ENCODE data around the gene CYSRT1.
A peak's percentile ranks its signal among the peaks of the same experiment; 100 is the strongest.

Gene CYSRT1

DNA sequence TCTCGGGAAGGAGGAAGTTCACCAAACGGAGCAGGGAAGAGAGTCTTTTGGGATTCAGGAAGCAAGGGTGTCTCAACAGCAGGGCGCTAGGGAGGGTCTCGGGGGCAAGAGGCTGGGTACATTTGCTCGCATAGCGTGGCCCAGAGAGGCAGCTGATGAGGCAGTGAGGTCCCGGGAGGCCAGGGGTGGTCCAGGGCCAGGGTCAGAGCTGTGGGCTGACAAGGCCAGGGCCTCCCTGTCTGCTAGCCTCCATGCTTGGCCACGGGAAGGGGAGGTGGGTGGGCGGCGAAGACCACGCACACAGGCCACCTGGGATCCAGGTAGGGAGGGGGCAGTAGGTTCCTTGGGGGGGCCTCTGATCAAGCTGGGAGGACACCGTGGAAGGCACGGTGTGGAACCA, 13.4 kb upstream of the CYSRT1 start:
- no peak for DNase-seq (ENCODE audit: low read depth in 3 of 3)

DNA sequence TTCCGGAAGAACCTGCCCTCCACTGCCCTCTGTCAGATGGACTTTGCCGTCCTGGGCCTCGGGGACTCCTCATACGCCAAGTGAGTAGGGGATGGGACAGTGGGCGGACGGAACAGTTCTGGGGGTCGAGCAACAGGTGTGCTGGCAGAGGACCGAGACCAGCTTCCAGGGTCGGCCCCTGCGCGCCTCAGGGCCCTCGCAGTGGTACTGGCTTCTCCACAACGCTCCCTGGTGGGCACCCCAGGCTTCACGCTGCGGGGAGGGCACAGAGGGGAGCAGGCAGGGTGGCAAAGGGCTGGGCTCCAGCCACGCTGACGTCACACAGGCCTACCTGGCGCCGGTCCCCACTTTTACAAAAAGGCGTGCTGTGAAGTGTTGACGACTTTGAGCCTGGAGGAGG, 12.5 kb upstream of the CYSRT1 start:
- no peak for DNase-seq (ENCODE audit: low read depth in 3 of 3)

DNA sequence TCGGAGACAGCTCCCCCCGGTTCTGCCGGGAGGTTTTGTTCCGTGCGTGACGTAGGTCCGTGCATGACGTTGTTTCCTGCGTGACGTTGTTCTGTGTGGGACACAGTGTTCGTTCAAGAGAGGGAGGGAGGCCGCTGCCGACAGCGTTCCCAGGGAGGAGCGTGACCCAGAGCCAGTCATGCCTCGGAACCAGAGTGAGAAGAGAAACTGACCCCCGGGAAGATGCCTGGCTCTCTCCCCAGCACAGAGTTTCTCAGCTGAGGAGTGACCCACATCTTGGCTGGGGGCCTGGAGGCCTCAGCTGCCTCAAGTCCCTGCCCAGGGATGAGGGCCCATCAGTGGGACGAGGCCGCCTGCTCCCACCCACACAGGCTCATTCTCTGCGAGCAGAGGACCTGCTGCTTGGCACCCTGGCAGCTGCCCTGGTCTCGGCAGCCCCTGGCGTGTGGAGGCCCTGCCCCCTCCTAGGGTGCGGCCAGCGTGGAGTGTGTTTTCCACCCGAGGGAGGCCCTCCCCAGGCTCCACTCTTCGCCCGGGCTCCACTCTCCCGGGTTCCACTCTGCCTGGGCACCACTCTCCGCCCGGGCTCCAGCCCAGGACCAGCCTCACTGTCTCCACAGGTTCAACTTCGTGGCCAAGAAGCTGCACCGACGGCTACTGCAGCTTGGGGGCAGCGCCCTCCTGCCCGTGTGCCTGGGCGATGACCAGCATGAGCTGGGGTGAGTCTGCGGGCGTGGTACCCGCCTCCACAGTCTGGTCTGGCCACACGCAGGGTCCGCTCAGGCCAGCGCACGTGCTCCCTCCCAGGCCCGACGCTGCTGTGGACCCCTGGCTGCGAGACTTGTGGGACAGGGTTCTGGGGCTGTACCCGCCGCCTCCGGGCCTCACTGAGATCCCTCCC, 11.6 kb upstream of the CYSRT1 start:
- DNase-seq (ENCODE audit: low read depth in 3 of 3): no peak

DNA sequence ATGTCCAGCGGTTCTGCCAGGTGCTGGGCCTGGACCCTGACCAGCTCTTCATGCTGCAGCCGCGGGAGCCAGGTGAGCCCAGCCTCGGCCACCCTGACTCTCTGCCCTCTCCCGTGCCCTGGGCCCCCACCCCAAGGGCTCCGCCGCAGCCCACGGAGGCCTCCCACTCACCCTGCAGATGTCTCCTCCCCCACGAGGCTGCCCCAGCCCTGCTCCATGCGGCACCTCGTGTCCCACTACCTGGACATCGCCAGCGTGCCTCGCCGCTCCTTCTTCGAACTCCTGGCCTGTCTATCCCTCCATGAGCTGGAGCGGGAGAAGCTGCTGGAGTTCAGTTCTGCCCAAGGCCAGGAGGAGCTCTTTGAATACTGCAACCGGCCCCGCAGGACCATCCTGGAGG, 10.4 kb upstream of the CYSRT1 start:
- DNase-seq (ENCODE audit: low read depth in 3 of 3): no peak

DNA sequence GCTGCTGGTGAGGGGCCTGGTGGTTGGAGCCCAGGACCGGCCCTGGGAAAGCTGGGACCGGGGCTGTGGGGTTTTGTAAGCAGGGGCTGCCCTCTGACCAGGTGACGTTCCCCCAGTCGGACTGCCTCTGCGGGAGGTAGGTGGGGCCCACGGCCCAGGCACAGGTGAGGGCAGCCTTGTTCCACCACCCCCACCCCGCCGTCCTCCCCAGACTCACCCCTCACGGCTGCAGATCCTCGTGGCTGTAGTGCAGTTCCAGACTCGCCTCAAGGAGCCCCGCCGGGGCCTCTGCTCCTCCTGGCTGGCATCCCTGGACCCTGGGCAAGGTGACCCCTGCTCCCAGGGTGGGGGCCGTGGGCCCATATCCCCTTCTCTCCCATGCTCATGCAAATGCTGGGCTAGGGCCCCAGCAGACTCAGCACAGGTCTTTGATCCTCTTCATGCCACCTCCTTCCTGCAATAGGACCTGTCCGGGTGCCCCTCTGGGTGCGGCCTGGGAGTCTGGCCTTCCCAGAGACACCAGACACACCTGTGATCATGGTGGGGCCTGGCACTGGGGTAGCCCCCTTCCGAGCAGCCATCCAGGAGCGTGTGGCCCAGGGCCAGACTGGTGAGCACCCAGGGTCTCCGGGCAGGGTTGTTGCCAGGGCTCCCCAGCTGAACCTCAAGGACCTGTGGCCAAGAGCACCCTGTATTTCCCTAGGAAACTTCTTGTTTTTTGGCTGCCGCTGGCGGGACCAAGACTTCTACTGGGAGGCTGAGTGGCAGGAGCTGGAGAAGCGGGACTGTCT, 9.6 kb upstream of the CYSRT1 start:
- no peak for DNase-seq (ENCODE audit: low read depth in 3 of 3)

DNA sequence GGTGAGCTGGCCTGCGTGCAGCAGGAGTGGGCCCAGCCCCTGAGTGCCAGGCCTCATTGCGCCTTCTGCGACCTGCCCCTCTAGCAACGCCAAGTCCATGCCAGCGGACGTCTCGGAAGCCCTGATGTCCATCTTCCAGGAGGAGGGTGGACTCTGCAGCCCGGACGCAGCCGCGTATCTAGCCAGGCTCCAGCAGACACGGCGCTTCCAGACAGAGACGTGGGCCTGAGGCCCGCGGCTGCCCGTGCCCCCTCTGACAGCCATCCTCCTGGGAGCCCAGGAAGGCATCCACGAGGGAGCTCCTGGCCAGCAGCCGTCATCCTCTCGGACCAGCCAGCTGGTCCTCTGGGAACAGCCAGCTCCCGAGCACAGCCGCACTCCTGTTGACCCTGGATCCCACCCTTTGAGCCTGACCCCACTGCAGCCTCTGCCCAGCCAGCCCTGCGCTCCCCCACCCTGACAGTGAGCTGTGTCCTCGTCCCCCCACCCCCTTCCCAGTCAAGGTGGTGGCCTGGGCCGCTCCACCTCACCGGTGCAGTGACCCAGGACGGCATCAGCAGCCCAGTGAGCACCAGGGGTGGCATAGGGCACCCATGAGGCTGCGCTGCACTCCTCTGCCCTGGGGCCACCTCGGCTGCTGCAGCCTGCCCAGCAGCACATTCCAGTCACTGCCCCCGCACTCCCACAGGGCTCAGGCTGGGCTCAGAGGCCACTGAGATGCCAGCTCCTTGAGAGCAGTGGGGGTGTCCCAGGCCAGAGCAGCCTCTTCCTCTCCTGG, 8.6 kb upstream of the CYSRT1 start:
- no peak for DNase-seq (ENCODE audit: low read depth in 3 of 3)

DNA sequence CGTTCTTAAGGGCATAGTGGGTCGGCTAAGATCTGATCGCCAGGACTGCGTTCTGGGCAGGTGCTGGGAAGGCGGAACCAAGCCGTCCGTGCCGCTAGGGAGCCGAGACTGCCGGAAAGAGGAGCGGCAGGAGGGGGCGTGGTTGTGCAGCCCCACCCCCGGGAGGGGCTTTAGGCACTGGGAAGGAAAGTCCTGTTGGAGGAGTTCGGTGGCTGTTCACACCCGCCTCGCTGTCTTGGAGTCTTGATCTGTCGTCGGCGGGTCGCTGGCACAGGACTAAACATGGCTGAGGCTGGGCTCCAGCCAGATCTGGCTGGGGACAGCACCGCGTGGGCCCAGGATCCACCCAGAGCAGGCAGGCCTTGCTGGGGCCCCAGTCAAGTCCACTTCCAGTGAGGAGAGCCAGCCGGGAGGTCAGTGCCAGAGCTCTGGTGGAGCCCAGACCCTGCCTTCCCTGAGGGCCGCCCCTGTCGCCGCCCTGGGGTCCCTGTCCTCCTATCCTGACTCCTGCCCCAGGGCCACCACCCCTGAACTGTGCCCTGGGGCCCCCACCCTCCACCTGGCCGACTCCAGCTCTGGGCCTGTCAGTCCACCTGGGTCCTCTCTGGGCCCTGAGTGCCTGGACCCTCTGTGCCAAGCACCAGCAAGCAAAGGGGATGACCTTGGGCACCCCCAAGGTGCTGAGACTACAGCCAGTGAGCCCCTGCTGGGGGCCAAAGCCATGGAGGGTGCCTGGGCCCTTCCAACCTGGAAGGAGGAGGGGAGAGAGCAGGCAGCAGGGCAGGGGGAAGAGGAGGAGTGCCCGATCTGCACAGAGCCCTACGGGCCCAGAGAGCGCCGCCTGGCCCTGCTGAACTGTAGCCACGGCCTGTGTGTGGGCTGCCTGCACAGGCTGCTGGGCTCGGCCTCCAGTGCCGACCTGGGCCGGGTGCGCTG, 7.4 kb upstream of the CYSRT1 start:
- no peak for DNase-seq (ENCODE audit: low read depth in 3 of 3)

DNA sequence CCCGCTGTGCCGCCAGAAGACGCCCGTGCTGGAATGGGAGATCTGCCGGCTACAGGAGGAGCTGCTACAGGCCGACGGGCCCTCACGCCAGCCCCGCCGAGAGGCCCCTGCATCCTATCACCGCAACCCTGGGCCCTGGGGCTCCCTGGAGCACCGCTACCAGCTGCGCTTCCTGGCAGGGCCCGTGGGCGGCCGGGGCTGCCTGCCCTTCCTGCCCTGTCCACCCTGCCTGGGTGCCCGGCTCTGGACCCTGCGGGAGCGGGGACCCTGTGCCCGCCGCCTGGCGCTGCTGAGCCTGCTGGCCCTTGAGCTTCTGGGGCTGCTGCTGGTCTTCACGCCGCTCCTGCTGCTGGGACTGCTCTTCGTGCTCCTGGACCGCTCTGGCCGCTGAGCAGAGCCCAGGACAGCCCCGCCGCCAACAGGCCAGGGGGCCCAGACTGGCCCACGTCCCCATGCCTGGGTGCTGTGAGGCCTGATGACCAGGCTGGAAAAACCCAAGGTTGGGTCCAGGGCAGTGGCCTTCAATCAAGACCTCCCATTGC, 6.7 kb upstream of the CYSRT1 start:
- no peak for DNase-seq (ENCODE audit: low read depth in 3 of 3)

DNA sequence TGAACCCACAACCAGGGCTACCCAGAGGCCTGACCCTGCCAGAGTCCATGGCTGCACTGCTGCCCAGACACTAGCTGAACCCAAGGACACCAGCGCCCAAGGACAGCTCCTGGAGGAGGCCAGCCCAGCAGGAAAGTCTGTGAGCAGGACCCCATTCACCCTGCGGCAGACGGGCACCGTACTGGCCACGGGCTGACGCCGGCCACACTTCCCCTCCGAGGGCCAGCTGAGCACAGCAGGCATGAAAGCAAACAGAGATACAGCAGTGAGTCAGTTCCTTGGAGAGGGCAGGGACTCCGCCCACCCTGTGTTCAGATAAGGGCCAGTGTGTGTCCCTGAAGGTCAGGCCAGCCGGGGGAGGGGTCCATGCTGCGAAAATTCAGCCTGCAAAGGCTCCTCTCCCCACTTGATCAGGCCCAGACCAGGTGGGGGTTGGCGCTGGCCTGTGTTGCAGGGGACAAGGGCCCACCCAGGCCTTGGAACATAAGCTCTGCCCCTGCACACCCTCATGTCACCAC, 6.2 kb upstream of the CYSRT1 start:
- no peak for DNase-seq (ENCODE audit: low read depth in 3 of 3)

DNA sequence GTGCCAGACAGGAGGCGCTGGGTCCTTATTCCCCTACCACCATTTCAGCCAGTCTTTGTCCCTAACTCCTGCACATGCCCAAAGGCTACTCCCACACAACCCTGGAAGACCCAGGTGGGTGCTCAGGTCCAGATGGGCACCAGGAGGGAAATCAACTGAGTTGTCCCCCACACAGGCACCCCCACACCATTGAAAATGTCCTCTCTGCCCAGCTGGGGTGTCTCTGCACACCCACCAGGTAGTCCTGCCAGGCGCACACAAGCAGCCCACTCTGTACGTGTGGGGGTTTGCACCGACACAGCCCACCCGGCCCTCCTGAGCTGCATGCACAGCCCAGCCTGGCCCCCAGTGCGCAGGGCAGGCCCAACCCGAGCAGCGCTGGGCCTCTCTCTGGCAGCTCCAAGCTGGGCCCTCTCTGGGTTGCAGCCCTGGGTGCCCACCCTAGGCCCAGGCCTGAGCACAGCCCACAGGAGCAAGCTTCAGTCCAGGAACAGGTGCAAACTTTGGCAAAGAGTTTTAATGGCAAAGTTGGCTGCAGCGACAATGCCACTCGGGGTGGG, 5.1 kb upstream of the CYSRT1 start:
- no peak for DNase-seq (ENCODE audit: low read depth in 3 of 3)

DNA sequence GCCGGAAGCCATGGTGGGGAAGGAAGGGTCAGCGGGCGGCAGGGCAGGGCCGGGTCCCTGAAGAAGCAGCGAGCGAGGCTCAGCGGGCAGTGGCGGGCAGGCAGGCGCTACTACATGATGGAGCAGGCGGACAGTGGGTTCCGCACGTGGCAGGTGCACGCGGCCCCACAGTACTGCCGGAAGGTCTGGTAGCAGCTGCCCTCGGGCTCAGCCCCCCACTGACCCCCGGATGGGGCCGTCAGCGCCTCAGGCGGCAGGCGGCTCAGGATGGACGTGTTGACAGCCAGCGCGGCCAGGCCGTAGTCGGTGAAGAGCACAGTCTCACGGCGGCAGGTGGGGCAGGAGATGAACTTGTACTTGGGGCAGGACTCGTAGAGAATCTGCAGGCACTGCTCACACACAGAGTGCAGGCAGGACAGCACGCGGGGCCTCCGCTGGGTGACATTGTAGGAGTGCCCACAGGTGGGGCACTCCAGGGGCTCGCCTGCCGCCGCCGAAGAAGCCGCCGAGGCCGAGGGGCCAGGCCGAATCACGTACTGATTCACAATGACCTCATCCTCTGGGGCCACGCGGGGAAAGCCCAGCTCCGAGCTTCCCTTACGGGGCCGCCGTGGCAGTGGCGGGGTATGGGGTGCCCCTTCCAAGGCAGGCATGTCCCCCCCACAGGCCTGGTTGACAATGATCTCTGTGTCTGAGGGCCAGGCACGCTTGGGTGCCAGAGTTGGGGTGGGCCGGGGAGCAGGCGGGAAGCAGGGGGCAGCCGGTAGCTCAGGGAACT, 4.5 kb upstream of the CYSRT1 start:
- DNase-seq (ENCODE audit: low read depth in 3 of 3): no peak

DNA sequence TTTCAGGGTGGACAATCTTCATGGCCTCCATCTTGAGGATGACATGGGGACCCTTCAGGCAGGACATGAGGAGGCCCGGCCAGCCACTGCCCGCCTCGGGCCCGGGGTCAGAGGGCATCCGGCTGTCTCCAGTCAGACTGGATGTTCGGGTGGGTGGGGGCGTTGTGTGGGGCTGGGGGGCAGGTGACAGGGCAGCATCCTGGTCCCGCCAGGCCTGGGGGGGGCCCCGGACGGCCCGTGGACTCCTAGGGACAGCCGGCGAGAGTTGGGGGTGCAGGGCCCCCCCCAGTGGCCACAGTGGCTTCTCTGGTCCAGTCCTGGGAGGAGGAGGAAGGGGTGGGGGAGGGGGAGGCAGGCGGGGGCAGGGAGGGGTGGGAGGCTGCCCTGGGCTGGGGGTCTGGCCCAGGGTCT, 3.9 kb upstream of the CYSRT1 start:
- no peak for DNase-seq (ENCODE audit: low read depth in 3 of 3)

DNA sequence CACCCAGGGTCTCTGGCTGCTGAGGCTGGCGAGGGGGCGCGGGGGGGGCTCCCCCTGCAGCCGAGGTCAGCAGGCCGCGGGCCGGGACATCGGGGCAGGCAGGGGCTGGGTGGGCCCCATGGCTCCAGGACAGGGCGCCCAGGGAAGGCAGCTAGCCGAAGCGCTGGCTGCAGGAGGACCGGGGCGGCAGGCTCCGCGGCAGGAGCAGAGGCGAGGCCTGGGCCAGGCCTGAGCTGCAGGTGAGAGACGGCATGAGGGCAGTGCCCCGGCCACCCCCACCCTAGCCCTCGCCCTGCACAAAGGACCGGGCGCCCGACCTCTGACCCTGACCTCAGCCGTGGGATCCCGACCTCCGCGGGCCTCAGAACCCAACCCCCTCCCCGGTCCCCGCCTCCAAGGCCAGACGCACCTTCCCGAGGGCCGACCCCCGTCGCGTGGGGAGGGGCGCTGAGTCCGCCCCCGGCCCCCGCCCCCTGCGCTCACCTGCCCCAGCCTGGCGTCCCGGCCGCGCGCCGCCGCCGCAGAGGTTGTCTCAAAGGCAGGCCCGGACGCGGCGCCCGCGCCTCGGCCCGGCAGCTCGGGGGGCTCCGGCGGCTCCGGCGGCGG, 3.4 kb upstream of the CYSRT1 start:
- DNase-seq (ENCODE audit: low read depth in 3 of 3): no peak

DNA sequence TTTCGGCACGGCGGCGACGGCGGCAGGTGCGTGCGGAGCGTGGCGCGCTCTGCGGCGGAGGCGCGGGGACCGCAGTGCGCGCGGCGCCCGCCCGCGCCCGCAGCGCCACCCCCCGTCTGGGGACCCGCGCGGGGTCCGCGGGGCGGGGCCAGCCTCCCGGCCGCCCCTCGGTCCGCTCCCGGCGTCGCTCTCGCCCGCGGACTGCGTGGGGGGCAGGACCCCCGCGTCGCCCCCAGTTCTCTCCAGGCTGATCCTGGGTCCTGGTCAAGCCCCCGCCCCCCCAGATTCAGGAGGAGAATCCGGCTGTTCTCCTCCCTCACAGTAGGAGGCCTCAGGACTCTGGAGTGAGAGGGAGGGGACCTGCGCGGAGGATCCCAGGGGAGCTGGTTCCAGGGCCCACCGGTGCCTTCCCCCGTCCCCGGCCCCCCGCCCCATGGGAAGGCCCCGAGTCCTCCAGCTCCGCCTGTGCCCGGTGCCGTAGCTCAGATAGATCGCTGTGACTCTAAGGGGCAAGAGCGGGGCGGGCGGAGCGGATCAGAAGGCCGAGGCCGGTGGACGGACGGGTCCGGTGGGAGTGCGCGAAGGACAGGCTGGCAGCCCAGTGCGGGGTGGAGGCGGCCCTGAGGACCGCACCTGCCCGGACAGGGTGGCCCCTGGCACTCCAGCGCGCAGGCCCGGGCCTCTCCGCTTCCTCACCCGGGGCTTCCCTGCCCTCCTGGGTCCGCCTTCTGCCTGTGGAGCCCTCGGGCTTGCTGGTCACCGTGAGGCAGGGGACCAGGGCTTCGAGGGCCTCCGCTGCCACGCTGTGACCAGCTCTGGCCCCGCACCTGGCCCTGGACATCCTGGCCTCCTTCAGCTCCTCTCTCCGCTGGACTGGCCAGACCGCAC, 2.5 kb upstream of the CYSRT1 start, which contains the start of gene RNF208:
Gene RNF208, minus strand, starts transcription at position 51 of the 888 bp plus-strand sequence. CDS start 1,028 bp downstream, outside the sequence.
- DNase-seq (ENCODE audit: low read depth in 3 of 3): no peak

DNA sequence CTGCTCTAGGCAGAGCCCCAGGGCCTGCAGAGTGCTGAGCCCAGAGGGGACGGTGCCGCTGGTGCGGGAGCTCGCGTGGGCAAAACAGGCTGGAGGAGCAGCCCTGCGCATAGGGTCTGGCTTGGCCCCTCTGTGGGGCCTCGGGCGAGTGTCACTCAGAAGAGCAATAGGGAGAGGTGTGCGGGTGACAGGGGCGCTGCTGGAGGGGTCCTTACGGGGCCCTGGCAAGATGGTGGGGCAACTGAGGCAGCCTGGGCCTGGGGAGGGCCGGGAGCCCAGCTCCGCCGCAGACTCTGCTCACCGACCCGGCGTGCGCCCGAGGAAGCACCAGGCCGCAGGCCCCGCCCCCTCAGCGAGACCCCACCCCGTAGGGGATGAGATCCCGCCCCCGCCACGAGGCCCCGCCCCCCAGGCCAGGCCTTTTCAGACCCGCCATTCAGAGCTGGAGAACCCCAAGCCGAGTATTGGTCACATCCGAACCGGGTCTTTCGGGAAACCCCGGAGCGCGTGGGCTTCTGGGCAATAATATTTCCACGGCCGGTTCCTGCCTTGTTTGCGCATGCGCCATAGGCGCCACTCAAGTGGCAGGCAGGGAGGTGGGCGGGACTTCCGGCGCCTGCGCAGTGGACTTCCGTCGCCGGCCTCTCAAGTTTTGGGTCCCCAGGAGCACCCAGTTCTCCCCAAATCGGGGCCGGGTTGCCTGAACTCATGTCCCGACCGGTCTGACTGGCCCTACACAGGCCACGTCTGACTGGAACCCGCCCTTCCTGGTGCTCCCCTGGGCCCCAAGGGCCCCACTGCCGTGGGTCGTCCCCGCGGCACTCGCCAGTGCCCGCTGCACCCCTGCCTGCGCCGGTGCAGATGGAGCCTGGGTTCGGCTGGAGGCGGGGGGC, 1.6 kb upstream of the CYSRT1 start:
- DNase-seq (ENCODE audit: low read depth in 3 of 3): peak; percentile 99

DNA sequence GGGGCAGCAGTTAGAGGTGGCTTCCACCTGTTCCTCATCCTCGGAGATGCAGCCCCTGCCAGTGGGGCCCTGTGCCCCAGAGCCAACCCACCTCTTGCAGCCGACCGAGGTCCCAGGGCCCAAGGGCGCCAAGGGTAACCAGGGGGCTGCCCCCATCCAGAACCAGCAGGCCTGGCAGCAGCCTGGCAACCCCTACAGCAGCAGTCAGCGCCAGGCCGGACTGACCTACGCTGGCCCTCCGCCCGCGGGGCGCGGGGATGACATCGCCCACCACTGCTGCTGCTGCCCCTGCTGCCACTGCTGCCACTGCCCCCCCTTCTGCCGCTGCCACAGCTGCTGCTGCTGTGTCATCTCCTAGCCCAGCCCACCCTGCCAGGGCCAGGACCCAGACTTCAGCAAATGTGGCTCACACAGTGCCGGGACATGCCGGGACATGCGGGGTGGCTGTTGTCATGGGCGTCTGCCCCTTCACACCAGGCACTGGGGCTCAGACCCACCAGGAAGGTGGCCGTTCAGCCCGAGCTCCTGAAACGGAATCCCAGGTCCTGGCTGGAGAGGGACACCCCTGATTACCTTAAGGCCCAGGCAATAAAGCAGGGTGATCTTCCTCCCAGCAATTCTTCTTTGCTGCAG, 841 bp downstream of the CYSRT1 start:
- DNase-seq (ENCODE audit: low read depth in 3 of 3): no peak

Measured in stimulated activated CD4-positive, alpha-beta T cell treated with anti-CD3 and anti-CD28 coated beads, TNF-alpha, amount 100 ng/mL, for 48 hours (primary cell).